ENCODE data around the gene C1orf50.
"Not testable (repeated sequence)": the region's sequence is repeated elsewhere in the genome, so short reads cannot be mapped to it uniquely, and the experiment has no call there.

The C1orf50 gene

GRCh38 chr1:42766741-42767509, at the start of gene C1orf50, which contains the start of gene P3H1:
C1orf50 (plus strand) TSS chr1:42767249; CDS start chr1:42767312, 63 bp downstream.
P3H1 (minus strand) TSS chr1:42767028; CDS start chr1:42766971, 57 bp downstream.
- Mint-ChIP-seq H3K27me3 (no peaks in the 10 kb centered on the region), H3K9me3 (no peaks in the 10 kb centered on the region), H3K4me3 (no peak within 1 kb of the TSS), H3K27ac (peak within 1 kb of the TSS; percentile 80), H3K4me1 (peaks cover 33% of the 10 kb centered on the region), H3K36me3 (ENCODE audit: low read depth) (peaks cover 15% of the 10 kb centered on the region)
- DNase-seq: peak; percentile 99
- peak; percentile 97 for ATAC-seq

- H3K36me3 Mint-ChIP-seq (ENCODE audit: low read depth): peaks cover 9% of the 10 kb centered on the region
- no peaks in the 10 kb centered on the region for H3K27me3 Mint-ChIP-seq
- peaks cover 6% of the 10 kb centered on the region for H3K4me1 Mint-ChIP-seq
- no peak overlapping the region for H3K27ac Mint-ChIP-seq
- no peaks in the 10 kb centered on the region for H3K9me3 Mint-ChIP-seq
- no peak for ATAC-seq
- H3K4me3 Mint-ChIP-seq: no peak overlapping the region
- DNase-seq: no peak
These were observed 46.2 kb upstream of the C1orf50 start for GRCh38 chr1:42720868-42721267.

- Mint-ChIP-seq H3K27ac (no peak overlapping the region), H3K9me3 (no peaks in the 10 kb centered on the region), H3K36me3 (ENCODE audit: low read depth) (peaks cover 6% of the 10 kb centered on the region), H3K4me3 (no peak overlapping the region), H3K4me1 (peaks cover 6% of the 10 kb centered on the region), H3K27me3 (no peaks in the 10 kb centered on the region)
- ATAC-seq: no peak
- DNase-seq: no peak
These were observed 45.1 kb upstream of the C1orf50 start for GRCh38 chr1:42721926-42722325.

- ATAC-seq; H3K4me3 Mint-ChIP-seq; DNase-seq; H3K27me3 Mint-ChIP-seq; H3K36me3 Mint-ChIP-seq (ENCODE audit: low read depth); H3K9me3 Mint-ChIP-seq; H3K27ac Mint-ChIP-seq; H3K4me1 Mint-ChIP-seq: not testable (repeated sequence)
These were observed 44.6 kb upstream of the C1orf50 start for GRCh38 chr1:42722403-42722802.

- DNase-seq (no peak), ATAC-seq (no peak)
- Mint-ChIP-seq H3K27me3 (no peaks in the 10 kb centered on the region), H3K9me3 (no peaks in the 10 kb centered on the region), H3K4me3 (no peak overlapping the region), H3K27ac (no peak overlapping the region), H3K4me1 (peaks cover 6% of the 10 kb centered on the region), H3K36me3 (ENCODE audit: low read depth) (no peaks in the 10 kb centered on the region)
These were observed 43.5 kb upstream of the C1orf50 start for GRCh38 chr1:42723511-42723910.

- not testable (repeated sequence) for H3K9me3 Mint-ChIP-seq; H3K4me3 Mint-ChIP-seq; H3K27ac Mint-ChIP-seq; DNase-seq; ATAC-seq; H3K36me3 Mint-ChIP-seq (ENCODE audit: low read depth); H3K4me1 Mint-ChIP-seq; H3K27me3 Mint-ChIP-seq
These were observed 41.2 kb upstream of the C1orf50 start for GRCh38 chr1:42725820-42726219.

GRCh38 chr1:42730002-42730401, 37.0 kb upstream of the C1orf50 start:
- DNase-seq: no peak
- H3K27me3 Mint-ChIP-seq: no peaks in the 10 kb centered on the region
- no peak for ATAC-seq
- H3K4me3 Mint-ChIP-seq: no peak overlapping the region
- no peaks in the 10 kb centered on the region for H3K36me3 Mint-ChIP-seq (ENCODE audit: low read depth)
- H3K27ac Mint-ChIP-seq: no peak overlapping the region
- peaks cover 2% of the 10 kb centered on the region for H3K4me1 Mint-ChIP-seq
- H3K9me3 Mint-ChIP-seq: no peaks in the 10 kb centered on the region

GRCh38 chr1:42730988-42731387, 36.1 kb upstream of the C1orf50 start:
- Mint-ChIP-seq H3K36me3 (ENCODE audit: low read depth) (no peaks in the 10 kb centered on the region), H3K9me3 (no peaks in the 10 kb centered on the region), H3K27me3 (no peaks in the 10 kb centered on the region), H3K4me3 (no peak overlapping the region), H3K4me1 (peaks cover 2% of the 10 kb centered on the region), H3K27ac (no peak overlapping the region)
- DNase-seq (peak; percentile 65), ATAC-seq (peak; percentile 83)

- ATAC-seq (no peak), DNase-seq (no peak)
- Mint-ChIP-seq H3K4me1 (peaks cover 4% of the 10 kb centered on the region), H3K27ac (no peak overlapping the region), H3K36me3 (ENCODE audit: low read depth) (no peaks in the 10 kb centered on the region), H3K4me3 (no peak overlapping the region), H3K9me3 (no peaks in the 10 kb centered on the region), H3K27me3 (no peaks in the 10 kb centered on the region)
These were observed 35.5 kb upstream of the C1orf50 start for GRCh38 chr1:42731585-42731984.

GRCh38 chr1:42732126-42732680, 34.8 kb upstream of the C1orf50 start:
- ATAC-seq (no peak), DNase-seq (no peak)
- Mint-ChIP-seq H3K9me3 (no peaks in the 10 kb centered on the region), H3K36me3 (ENCODE audit: low read depth) (no peaks in the 10 kb centered on the region), H3K4me3 (no peak overlapping the region), H3K4me1 (peaks cover 6% of the 10 kb centered on the region), H3K27ac (no peak overlapping the region), H3K27me3 (no peaks in the 10 kb centered on the region)

- no peaks in the 10 kb centered on the region for H3K9me3 Mint-ChIP-seq
- DNase-seq (no peak), ATAC-seq (no peak)
- no peaks in the 10 kb centered on the region for H3K36me3 Mint-ChIP-seq (ENCODE audit: low read depth)
- no peaks in the 10 kb centered on the region for H3K27me3 Mint-ChIP-seq
- H3K4me1 Mint-ChIP-seq: peaks cover 8% of the 10 kb centered on the region
- H3K4me3 Mint-ChIP-seq: no peak overlapping the region
- no peak overlapping the region for H3K27ac Mint-ChIP-seq
These were observed 33.4 kb upstream of the C1orf50 start for GRCh38 chr1:42733415-42734200.

GRCh38 chr1:42734201-42735035, 32.6 kb upstream of the C1orf50 start:
- Mint-ChIP-seq H3K27me3 (no peaks in the 10 kb centered on the region), H3K36me3 (ENCODE audit: low read depth) (no peaks in the 10 kb centered on the region), H3K4me3 (no peak overlapping the region), H3K9me3 (no peaks in the 10 kb centered on the region), H3K4me1 (peaks cover 8% of the 10 kb centered on the region), H3K27ac (no peak overlapping the region)
- ATAC-seq (no peak), DNase-seq (no peak)

GRCh38 chr1:42735056-42735455, 32.0 kb upstream of the C1orf50 start:
- Mint-ChIP-seq H3K27ac (no peak overlapping the region), H3K9me3 (no peaks in the 10 kb centered on the region), H3K27me3 (no peaks in the 10 kb centered on the region), H3K36me3 (ENCODE audit: low read depth) (no peaks in the 10 kb centered on the region), H3K4me3 (no peak overlapping the region), H3K4me1 (peaks cover 8% of the 10 kb centered on the region)
- ATAC-seq: no peak
- DNase-seq: no peak

GRCh38 chr1:42735477-42736105, 31.5 kb upstream of the C1orf50 start:
- peaks cover 8% of the 10 kb centered on the region for H3K4me1 Mint-ChIP-seq
- DNase-seq (no peak), ATAC-seq (no peak)
- no peaks in the 10 kb centered on the region for H3K9me3 Mint-ChIP-seq
- H3K36me3 Mint-ChIP-seq (ENCODE audit: low read depth): no peaks in the 10 kb centered on the region
- no peak overlapping the region for H3K4me3 Mint-ChIP-seq
- H3K27me3 Mint-ChIP-seq: no peaks in the 10 kb centered on the region
- no peak overlapping the region for H3K27ac Mint-ChIP-seq
